ENCODE measurements around the gene IFNG-AS1.

Gene IFNG-AS1

GRCh38 chr12:67966560-67966959, 22.7 kb upstream of the IFNG-AS1 start:
- H3K9ac ChIP-seq (ENCODE audit: low read length in 5 of 5): no peak overlapping the region
- H3K27me3 ChIP-seq (ENCODE audit: control insufficient read depth in 5 of 5, insufficient read depth in 4 of 5, low read length in 5 of 5): no peaks in the 10 kb centered on the region
- no peaks in the 10 kb centered on the region for H3K9me3 ChIP-seq (ENCODE audit: control insufficient read depth in 5 of 5, low read length in 5 of 5)
- no peaks in the 10 kb centered on the region for H3K4me1 ChIP-seq (ENCODE audit: control insufficient read depth in 5 of 5, insufficient read depth in 5 of 5, low read length in 5 of 5)
- H3K36me3 ChIP-seq (ENCODE audit: control insufficient read depth in 5 of 5, insufficient read depth in 5 of 5, low read length in 5 of 5): no peaks in the 10 kb centered on the region
- H3K4me3 ChIP-seq (ENCODE audit: low read depth in 1 of 5, low read length in 5 of 5): no peak overlapping the region
- H3K27ac ChIP-seq (ENCODE audit: low read depth, low read length): no peak overlapping the region

- no peak overlapping the region for H3K27ac ChIP-seq (ENCODE audit: low read depth, low read length)
- H3K4me3 ChIP-seq (ENCODE audit: low read depth in 1 of 5, low read length in 5 of 5): no peak overlapping the region
- no peaks in the 10 kb centered on the region for H3K4me1 ChIP-seq (ENCODE audit: control insufficient read depth in 5 of 5, insufficient read depth in 5 of 5, low read length in 5 of 5)
- no peaks in the 10 kb centered on the region for H3K27me3 ChIP-seq (ENCODE audit: control insufficient read depth in 5 of 5, insufficient read depth in 4 of 5, low read length in 5 of 5)
- H3K36me3 ChIP-seq (ENCODE audit: control insufficient read depth in 5 of 5, insufficient read depth in 5 of 5, low read length in 5 of 5): no peaks in the 10 kb centered on the region
- H3K9ac ChIP-seq (ENCODE audit: low read length in 5 of 5): no peak overlapping the region
- H3K9me3 ChIP-seq (ENCODE audit: control insufficient read depth in 5 of 5, low read length in 5 of 5): no peaks in the 10 kb centered on the region
These were observed 20.9 kb upstream of the IFNG-AS1 start for GRCh38 chr12:67968321-67968720.

DNA sequence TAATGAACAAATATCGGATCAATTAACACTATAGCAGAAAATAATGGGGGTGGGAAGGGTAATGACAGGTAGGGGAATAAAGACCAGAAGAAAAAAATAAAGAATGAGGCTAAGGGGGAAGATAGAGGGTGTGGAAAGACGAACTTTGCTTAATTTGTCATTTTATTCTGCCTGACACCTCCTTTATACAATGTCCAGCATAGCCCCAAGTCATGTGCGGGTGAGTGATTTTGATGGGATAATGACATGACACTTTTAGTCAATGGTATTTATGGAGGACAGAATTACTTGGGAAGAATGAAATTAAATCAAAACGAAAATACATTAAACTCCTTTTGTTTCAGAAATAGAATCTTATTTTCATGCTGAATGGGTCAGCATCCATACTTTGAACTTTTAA, 20.5 kb upstream of the IFNG-AS1 start:
- H3K9me3 ChIP-seq (ENCODE audit: control insufficient read depth in 5 of 5, low read length in 5 of 5): no peaks in the 10 kb centered on the region
- H3K9ac ChIP-seq (ENCODE audit: low read length in 5 of 5): no peak overlapping the region
- H3K27ac ChIP-seq (ENCODE audit: low read depth, low read length): no peak overlapping the region
- H3K27me3 ChIP-seq (ENCODE audit: control insufficient read depth in 5 of 5, insufficient read depth in 4 of 5, low read length in 5 of 5): no peaks in the 10 kb centered on the region
- H3K4me3 ChIP-seq (ENCODE audit: low read depth in 1 of 5, low read length in 5 of 5): no peak overlapping the region
- no peaks in the 10 kb centered on the region for H3K36me3 ChIP-seq (ENCODE audit: control insufficient read depth in 5 of 5, insufficient read depth in 5 of 5, low read length in 5 of 5)
- no peaks in the 10 kb centered on the region for H3K4me1 ChIP-seq (ENCODE audit: control insufficient read depth in 5 of 5, insufficient read depth in 5 of 5, low read length in 5 of 5)

- H3K4me1 ChIP-seq (ENCODE audit: control insufficient read depth in 5 of 5, insufficient read depth in 5 of 5, low read length in 5 of 5): no peaks in the 10 kb centered on the region
- no peaks in the 10 kb centered on the region for H3K27me3 ChIP-seq (ENCODE audit: control insufficient read depth in 5 of 5, insufficient read depth in 4 of 5, low read length in 5 of 5)
- H3K4me3 ChIP-seq (ENCODE audit: low read depth in 1 of 5, low read length in 5 of 5): no peak overlapping the region
- no peak overlapping the region for H3K9ac ChIP-seq (ENCODE audit: low read length in 5 of 5)
- H3K36me3 ChIP-seq (ENCODE audit: control insufficient read depth in 5 of 5, insufficient read depth in 5 of 5, low read length in 5 of 5): no peaks in the 10 kb centered on the region
- no peak overlapping the region for H3K27ac ChIP-seq (ENCODE audit: low read depth, low read length)
- H3K9me3 ChIP-seq (ENCODE audit: control insufficient read depth in 5 of 5, low read length in 5 of 5): no peaks in the 10 kb centered on the region
These were observed 20.0 kb upstream of the IFNG-AS1 start for GRCh38 chr12:67969134-67969802.

DNA sequence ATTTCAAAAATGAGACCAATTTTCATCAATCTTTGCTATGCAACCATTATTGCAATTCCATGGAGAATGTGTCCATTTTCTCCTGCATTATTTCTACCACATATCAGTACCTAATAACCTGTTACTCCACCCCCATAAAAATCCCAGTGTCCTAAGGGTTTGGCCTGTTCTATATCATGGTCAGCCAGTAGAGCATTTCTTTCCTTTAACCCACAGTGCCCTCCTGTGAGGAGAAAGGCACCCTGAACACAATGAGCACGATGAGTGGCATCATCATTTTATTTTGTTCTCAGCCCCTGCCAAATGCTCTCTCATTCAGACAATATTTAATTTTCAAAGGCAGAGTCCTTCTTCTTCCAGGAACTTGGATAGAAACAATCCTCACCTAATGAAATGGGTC, 11.6 kb upstream of the IFNG-AS1 start:
- Histone ChIP-seq H3K36me3 (ENCODE audit: control insufficient read depth in 5 of 5, insufficient read depth in 5 of 5, low read length in 5 of 5) (no peaks in the 10 kb centered on the region), H3K4me3 (ENCODE audit: low read depth in 1 of 5, low read length in 5 of 5) (no peak overlapping the region), H3K27ac (ENCODE audit: low read depth, low read length) (no peak overlapping the region), H3K4me1 (ENCODE audit: control insufficient read depth in 5 of 5, insufficient read depth in 5 of 5, low read length in 5 of 5) (no peaks in the 10 kb centered on the region), H3K27me3 (ENCODE audit: control insufficient read depth in 5 of 5, insufficient read depth in 4 of 5, low read length in 5 of 5) (peaks cover 0 to 7% (median 0%) of the 10 kb centered on the region in 5 donors), H3K9ac (ENCODE audit: low read length in 5 of 5) (no peak overlapping the region), H3K9me3 (ENCODE audit: control insufficient read depth in 5 of 5, low read length in 5 of 5) (no peaks in the 10 kb centered on the region)

GRCh38 chr12:67980391-67980790, 8.9 kb upstream of the IFNG-AS1 start:
- Histone ChIP-seq H3K4me1 (ENCODE audit: control insufficient read depth in 5 of 5, insufficient read depth in 5 of 5, low read length in 5 of 5) (no peaks in the 10 kb centered on the region), H3K27me3 (ENCODE audit: control insufficient read depth in 5 of 5, insufficient read depth in 4 of 5, low read length in 5 of 5) (peaks cover 0 to 7% (median 0%) of the 10 kb centered on the region in 5 donors), H3K36me3 (ENCODE audit: control insufficient read depth in 5 of 5, insufficient read depth in 5 of 5, low read length in 5 of 5) (no peaks in the 10 kb centered on the region)

GRCh38 chr12:67981287-67982162, 7.7 kb upstream of the IFNG-AS1 start:
- H3K4me3 ChIP-seq (ENCODE audit: low read depth in 1 of 5, low read length in 5 of 5): no peak overlapping the region
- H3K9ac ChIP-seq (ENCODE audit: low read length in 5 of 5): no peak overlapping the region
- no peaks in the 10 kb centered on the region for H3K36me3 ChIP-seq (ENCODE audit: control insufficient read depth in 5 of 5, insufficient read depth in 5 of 5, low read length in 5 of 5)
- no peaks in the 10 kb centered on the region for H3K9me3 ChIP-seq (ENCODE audit: control insufficient read depth in 5 of 5, low read length in 5 of 5)
- H3K27me3 ChIP-seq (ENCODE audit: control insufficient read depth in 5 of 5, insufficient read depth in 4 of 5, low read length in 5 of 5): peaks cover 0 to 6% (median 0%) of the 10 kb centered on the region in 5 donors
- no peaks in the 10 kb centered on the region for H3K4me1 ChIP-seq (ENCODE audit: control insufficient read depth in 5 of 5, insufficient read depth in 5 of 5, low read length in 5 of 5)
- no peak overlapping the region for H3K27ac ChIP-seq (ENCODE audit: low read depth, low read length)

More at GRCh38 chr12:67980391-67980790, 8.9 kb upstream of the IFNG-AS1 start:
- H3K9ac ChIP-seq (ENCODE audit: low read length in 5 of 5): no peak overlapping the region
- no peak overlapping the region for H3K27ac ChIP-seq (ENCODE audit: low read depth, low read length)
- no peak overlapping the region for H3K4me3 ChIP-seq (ENCODE audit: low read depth in 1 of 5, low read length in 5 of 5)
- H3K9me3 ChIP-seq (ENCODE audit: control insufficient read depth in 5 of 5, low read length in 5 of 5): no peaks in the 10 kb centered on the region

- Histone ChIP-seq H3K27ac (ENCODE audit: low read depth, low read length) (no peak overlapping the region), H3K9ac (ENCODE audit: low read length in 5 of 5) (no peak overlapping the region), H3K36me3 (ENCODE audit: control insufficient read depth in 5 of 5, insufficient read depth in 5 of 5, low read length in 5 of 5) (no peaks in the 10 kb centered on the region), H3K4me1 (ENCODE audit: control insufficient read depth in 5 of 5, insufficient read depth in 5 of 5, low read length in 5 of 5) (no peaks in the 10 kb centered on the region), H3K9me3 (ENCODE audit: control insufficient read depth in 5 of 5, low read length in 5 of 5) (no peaks in the 10 kb centered on the region), H3K27me3 (ENCODE audit: control insufficient read depth in 5 of 5, insufficient read depth in 4 of 5, low read length in 5 of 5) (no peaks in the 10 kb centered on the region), H3K4me3 (ENCODE audit: low read depth in 1 of 5, low read length in 5 of 5) (no peak overlapping the region)
These were observed 7.1 kb upstream of the IFNG-AS1 start for GRCh38 chr12:67982164-67982563.

GRCh38 chr12:67986632-67987031, 2.6 kb upstream of the IFNG-AS1 start:
- Histone ChIP-seq H3K4me3 (ENCODE audit: low read depth in 1 of 5, low read length in 5 of 5) (no peak overlapping the region), H3K27ac (ENCODE audit: low read depth, low read length) (no peak overlapping the region), H3K36me3 (ENCODE audit: control insufficient read depth in 5 of 5, insufficient read depth in 5 of 5, low read length in 5 of 5) (no peaks in the 10 kb centered on the region), H3K27me3 (ENCODE audit: control insufficient read depth in 5 of 5, insufficient read depth in 4 of 5, low read length in 5 of 5) (no peaks in the 10 kb centered on the region), H3K9me3 (ENCODE audit: control insufficient read depth in 5 of 5, low read length in 5 of 5) (no peaks in the 10 kb centered on the region), H3K9ac (ENCODE audit: low read length in 5 of 5) (no peak overlapping the region), H3K4me1 (ENCODE audit: control insufficient read depth in 5 of 5, insufficient read depth in 5 of 5, low read length in 5 of 5) (no peaks in the 10 kb centered on the region)

DNA sequence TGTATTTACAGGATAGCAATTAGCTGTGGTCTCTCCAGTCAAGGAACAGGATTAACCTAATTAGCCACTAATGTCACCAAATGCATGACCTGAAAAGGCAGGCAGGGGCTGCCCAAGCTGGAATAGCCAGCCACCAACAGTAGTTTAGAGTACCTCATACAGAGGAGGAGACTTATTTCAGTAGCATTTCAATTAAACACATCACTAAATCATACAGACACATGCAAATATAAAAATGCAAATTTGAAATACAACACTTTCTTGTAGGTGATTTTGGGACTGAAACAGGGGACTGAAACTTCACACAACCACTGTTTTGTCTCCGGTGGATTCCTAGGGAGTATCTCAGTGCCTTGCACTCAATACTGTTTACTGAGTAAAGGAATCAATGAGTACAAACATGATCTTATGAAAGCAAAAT, 636 bp upstream of the IFNG-AS1 start:
- Histone ChIP-seq H3K4me3 (ENCODE audit: low read depth in 1 of 5, low read length in 5 of 5) (no peak overlapping the region), H3K27me3 (ENCODE audit: control insufficient read depth in 5 of 5, insufficient read depth in 4 of 5, low read length in 5 of 5) (no peaks in the 10 kb centered on the region), H3K4me1 (ENCODE audit: control insufficient read depth in 5 of 5, insufficient read depth in 5 of 5, low read length in 5 of 5) (no peaks in the 10 kb centered on the region), H3K36me3 (ENCODE audit: control insufficient read depth in 5 of 5, insufficient read depth in 5 of 5, low read length in 5 of 5) (no peaks in the 10 kb centered on the region), H3K9me3 (ENCODE audit: control insufficient read depth in 5 of 5, low read length in 5 of 5) (no peaks in the 10 kb centered on the region), H3K9ac (ENCODE audit: low read length in 5 of 5) (no peak overlapping the region), H3K27ac (ENCODE audit: low read depth, low read length) (no peak overlapping the region)
